HG02610 (cell line): Measurements from ENCODE around the gene LMAN1.
A peak's percentile ranks its signal among the peaks of the same experiment; 100 is the strongest.

Experiments used
- ATAC-seq: cut with Tn5 transposase; IDR thresholded peaks from one replicate; pipeline ENCODE4 v1.9.1; 2021; ENCODE audit warnings: mild to moderate bottlenecking, moderate library complexity; ENCODE audit not compliant: unreplicated experiment

The LMAN1 gene

GRCh38 chr18:59358712-59359575, at the start of gene LMAN1:
Gene LMAN1, minus strand, starts transcription at chr18:59359265. Its CDS starts 21 bp downstream, at chr18:59359244.
- ATAC-seq = peak; percentile 96

- ATAC-seq = peak; percentile 93
Observed at GRCh38 chr18:59402432-59403090, 43.5 kb upstream of the LMAN1 start.

- no peak for ATAC-seq
Observed at GRCh38 chr18:59400407-59400806, 41.3 kb upstream of the LMAN1 start.

GRCh38 chr18:59395226-59396175, 36.4 kb upstream of the LMAN1 start:
- no peak for ATAC-seq

GRCh38 chr18:59393381-59393780, 34.3 kb upstream of the LMAN1 start:
- no peak for ATAC-seq

GRCh38 chr18:59388817-59389216, 29.8 kb upstream of the LMAN1 start:
- ATAC-seq = no peak

GRCh38 chr18:59387687-59388565, 28.9 kb upstream of the LMAN1 start:
- ATAC-seq = no peak

- no peak for ATAC-seq
Observed at GRCh38 chr18:59386909-59387686, 28.0 kb upstream of the LMAN1 start.

- ATAC-seq = no peak
Observed at GRCh38 chr18:59385191-59385590, 26.1 kb upstream of the LMAN1 start.

- no peak for ATAC-seq
Observed at GRCh38 chr18:59383851-59384250, 24.8 kb upstream of the LMAN1 start.

GRCh38 chr18:59382383-59382782, 23.3 kb upstream of the LMAN1 start:
- ATAC-seq = no peak

- ATAC-seq = no peak
Observed at GRCh38 chr18:59381949-59382348, 22.9 kb upstream of the LMAN1 start.

GRCh38 chr18:59380706-59381105, 21.6 kb upstream of the LMAN1 start:
- ATAC-seq = no peak

GRCh38 chr18:59379772-59380522, 20.9 kb upstream of the LMAN1 start:
- no peak for ATAC-seq

- ATAC-seq = no peak
Observed at GRCh38 chr18:59377613-59378337, 18.7 kb upstream of the LMAN1 start.

GRCh38 chr18:59376351-59376935, 17.4 kb upstream of the LMAN1 start:
- ATAC-seq = no peak

GRCh38 chr18:59374128-59374527, 15.1 kb upstream of the LMAN1 start:
- ATAC-seq = no peak

GRCh38 chr18:59372975-59373374, 13.9 kb upstream of the LMAN1 start:
- ATAC-seq = no peak
